Suppressor macrophage (primary cell): ENCODE results near the gene TNFAIP2.
"Not testable (repeated sequence)": the region's sequence is repeated elsewhere in the genome, so short reads cannot be mapped to it uniquely, and the experiment has no call there.

Source experiments
- DNase-seq, 4 experiments: peaks; one replicate each; pipeline ENCODE4 v3.0.0-alpha.2; 2020 to 2022

The TNFAIP2 gene

DNA sequence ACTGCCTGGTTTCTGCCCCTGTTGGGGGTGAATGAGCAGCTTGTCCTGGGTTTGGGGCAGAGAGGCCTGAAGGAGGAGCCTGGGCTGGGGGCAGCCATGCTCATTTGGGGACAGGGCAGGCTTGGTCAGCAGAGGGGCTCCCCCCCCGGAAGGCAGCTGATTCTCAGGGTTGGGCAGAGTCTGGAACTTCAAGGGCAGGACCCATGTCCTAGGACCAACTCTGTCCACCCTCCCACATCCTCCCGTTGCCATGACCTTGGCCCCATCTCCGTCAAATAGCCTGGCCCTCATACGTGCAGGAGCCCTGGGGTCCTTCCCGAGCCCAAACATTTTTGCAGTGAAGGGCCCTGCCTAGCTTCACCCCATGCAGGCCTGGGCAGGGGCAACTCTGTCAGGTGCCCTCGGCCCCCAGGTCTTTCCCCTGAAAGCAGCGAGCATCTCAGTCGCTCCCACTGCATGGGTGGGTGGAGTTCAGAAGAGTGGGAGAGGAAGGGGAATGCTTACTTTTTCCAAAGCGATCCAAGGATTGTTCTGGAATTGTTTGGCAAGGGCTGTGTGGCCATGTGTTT lies 32.6 kb downstream of the TNFAIP2 start:
- no peak for DNase-seq

DNA sequence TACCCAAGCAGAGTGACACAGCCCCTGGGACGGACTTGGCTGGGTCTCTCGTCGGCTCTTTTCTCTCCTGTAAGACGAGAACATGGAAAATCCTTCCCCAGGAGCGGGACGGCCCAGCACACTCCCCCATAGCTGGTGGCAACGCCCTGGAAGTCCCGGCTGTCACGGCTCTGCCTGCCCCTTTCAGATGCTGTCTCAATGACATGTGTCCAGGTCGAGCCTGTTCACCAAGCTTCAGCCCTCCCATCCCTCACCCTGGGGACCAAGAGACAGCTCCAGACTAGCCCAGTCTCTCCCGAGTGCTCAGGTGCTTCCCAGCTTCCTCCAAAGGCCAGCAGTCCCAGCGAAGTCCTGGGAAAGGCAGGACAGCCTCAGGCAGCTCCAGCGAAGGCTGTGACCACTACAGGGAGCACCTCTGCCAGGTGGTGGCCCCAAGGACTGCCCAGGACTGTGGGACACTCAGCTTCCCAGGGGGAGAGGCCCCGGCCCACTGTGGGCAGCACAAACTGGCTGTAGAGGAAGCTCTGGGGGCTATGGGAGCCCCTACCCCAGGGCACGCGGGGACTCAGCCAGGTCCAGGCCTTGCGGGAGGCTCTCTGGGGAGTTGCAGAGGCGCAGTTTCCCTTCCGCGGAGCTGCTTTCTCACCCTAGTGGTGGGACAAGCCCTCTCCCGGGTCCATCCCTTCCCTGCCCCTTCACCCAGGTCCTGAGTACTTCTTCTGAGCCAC lies 33.6 kb downstream of the TNFAIP2 start:
- DNase-seq, result no peak

DNA sequence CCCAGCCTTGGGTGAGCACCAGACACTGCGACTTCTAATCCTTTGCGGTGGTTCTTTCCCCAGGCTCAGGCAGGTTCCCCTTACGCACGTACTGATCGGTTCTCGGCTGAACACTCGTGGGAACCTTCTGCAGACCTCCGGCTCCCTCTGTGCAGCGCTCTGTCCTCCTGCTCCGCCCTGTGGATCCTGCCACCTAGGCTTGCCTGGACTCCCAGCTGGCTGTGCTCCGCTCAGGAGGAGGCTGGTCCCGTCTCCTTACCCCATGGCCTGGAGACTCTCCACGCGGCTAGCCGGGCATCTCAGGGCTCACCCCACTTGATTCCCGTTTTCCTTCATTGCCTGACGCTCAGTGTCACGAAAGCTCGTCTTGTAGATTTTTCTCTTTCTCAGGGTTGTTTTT lies 34.7 kb downstream of the TNFAIP2 start:
- DNase-seq, result no peak

DNA sequence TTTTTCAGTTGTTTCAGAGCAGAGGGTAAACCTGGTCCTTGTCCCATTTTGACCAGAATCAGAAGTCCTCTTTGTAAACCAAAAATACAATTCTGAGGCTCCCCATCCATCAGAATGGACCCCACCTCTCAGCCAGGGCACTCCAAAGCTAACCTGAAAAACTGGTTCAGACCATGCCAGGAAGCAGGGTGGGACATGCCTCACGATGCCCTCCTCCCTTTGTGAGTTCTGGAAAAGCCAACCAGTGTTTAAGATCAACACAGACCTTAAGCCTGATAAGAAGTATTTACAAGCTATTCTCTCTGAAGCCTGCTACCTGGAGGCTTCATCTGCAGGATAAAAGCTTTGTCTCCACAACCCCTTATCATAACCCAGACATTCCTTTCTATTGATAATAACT lies 35.4 kb downstream of the TNFAIP2 start:
- DNase-seq, result no peak

DNA sequence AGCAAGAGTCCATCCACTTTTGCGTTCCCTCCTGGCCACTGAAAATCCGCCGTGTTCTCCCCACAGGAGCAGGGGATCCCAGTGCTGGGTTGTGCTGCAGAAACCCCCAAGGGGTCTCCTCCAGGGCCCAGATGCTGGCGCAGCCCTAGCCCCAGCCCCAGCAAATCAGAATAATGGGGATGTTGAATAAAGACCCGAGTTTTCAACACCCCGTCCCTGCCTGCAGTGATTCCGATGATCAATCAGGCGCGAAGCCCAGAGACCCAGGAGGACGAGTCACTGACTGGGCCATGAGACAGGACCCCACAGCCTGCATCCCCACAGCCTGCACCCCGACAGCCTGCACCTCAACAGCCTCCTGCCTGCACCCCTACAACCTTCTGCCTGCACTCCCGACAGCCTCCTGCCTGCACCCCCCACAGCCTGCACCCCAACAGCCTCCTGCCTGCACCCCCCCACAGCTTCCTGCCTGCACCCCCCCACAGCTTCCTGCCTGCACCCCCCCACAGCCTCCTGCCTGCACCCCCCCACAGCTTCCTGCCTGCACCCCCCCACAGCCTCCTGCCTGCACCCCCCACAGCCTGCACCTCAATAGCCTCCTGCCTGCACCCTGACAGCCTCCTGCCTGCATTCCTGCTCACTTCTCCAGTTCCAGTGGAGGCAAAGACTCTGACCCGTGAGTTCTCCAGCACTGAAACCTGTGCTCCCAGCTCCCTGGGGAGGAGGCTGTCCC lies 37.2 kb downstream of the TNFAIP2 start:
- DNase-seq, result no peak

DNA sequence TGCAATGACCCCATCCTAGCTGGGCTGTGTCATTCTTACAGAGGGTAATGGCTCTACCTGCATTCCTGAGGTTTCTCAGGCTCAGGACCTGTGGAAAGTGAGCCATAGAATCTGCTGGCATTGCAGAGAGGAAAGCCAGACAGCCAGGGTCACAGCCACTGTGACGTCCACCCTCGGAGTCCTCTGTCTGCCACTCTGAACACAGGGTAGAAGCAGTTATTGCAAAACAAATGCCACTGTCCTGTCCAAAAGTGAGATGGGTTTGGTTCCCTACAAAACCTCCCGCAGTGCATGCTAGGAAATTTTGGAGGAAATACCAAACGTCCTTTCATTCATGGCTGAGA lies 37.8 kb downstream of the TNFAIP2 start:
- no peak for DNase-seq

DNA sequence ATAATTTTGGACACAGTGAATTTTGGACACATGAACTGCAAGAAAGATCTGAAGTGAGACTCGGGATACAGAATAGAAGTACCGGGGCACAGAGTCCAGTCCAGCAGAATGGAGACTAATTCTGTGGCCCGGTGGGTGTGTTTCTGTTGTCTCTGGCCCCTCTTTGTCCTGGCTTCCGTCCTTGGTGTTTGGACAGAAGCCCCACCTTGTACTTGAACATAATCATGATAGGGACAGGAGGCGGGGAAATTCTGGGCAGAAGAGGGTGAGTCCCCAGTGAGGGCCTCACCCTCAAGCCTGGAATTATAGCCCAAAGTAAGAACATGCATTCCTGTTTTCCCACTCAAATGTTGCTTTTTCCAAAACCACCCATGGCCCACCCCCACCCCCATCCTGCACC lies 39.9 kb downstream of the TNFAIP2 start:
- DNase-seq, result no peak

DNA sequence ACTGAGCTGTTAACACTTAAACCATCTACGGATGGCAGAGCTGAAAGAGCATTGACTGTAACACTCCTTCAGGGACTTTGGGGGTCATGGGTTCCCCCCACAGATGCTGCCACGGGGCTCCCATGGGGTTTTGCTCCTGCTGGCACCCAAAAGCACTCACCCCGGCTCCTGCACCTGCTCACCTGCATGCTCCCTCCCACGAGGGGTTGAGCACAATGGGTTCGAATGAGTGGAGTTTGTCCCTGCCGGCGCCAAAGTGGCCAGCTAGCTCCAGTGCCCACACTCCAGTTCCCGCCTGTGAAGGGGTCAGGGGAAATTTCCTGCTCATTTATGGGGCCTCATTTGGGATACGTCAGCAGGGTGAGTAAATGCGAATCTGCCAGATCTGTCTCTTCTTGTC lies 40.7 kb downstream of the TNFAIP2 start:
- no peak for DNase-seq

DNA sequence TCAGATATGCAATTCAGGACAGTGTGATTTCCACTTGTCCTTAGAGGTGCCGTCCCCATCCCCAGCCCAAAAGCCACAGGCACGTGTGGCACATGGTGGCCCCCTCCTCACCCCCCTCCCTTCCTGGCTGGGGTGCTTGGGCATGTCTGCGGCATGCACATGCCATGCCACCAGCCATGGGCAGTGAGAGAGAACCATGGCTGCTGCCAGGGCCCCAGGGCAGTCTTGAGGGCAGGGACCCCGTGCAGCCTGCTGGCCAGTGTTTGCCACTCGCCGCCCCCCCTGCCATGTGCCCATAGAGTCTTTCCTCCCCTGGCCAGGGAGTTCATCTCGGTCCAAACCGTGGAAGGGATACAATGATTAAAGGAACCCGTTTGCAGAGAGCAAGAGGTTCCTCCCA lies 41.5 kb downstream of the TNFAIP2 start:
- no peak for DNase-seq

DNA sequence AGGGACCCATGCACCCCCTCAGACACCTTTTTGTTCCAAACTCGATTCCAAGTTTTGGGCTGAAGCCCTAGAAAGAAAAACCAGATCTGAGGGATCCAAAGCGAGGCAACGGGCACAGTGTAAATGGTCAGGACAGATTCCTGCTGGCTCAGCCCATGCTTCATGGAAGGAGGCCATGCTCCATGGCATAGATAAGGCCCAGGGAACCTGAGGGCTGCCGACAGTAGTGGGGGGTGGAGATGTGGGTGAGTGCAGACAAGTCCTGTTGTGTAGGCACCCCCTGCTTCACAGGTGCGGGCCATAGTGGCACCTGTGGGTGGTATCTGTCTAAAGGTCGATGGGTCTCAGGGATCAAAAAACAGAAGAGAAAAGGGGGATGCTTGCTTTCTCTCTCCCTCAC lies 42.1 kb downstream of the TNFAIP2 start:
- DNase-seq, result no peak

DNA sequence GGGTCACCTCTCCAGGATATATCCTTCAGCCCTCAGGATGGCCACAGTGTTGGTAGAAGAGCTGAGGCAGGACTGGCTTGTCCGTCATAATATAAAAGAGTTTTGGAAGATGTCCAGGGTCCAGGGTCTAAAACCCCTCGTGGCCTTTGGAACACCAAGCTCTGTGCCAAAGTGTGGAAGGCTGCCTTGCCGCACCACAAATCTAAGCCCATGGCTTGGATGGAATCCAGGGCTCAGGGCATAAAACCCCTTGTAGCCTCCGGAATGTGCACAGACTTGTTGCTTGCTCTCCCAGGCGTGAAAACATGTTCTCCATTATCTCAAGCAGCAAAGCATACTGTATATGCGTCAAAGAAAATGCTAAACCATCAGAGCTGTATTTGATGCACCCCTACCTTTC lies 46.7 kb downstream of the TNFAIP2 start:
- DNase-seq, result no peak

DNA sequence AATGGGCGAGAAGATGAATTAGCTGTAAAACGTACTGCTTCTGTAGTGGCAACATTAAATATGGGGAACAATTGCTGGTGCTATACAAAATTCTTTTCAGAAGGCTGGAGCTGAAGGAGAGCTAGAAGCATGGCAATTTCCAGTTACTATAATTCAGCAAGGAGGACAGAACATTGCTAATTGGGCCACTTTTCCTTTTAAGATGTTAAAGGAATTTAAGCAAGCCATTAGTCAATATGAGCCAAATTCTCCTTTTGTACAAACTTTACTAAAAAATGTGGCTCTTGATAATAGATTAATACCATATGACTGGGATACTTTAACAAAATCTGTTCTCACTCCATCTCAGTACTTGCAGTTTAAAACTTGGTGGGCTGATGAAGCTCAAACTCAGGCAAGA lies 47.9 kb downstream of the TNFAIP2 start:
- DNase-seq, result not testable (repeated sequence)

DNA sequence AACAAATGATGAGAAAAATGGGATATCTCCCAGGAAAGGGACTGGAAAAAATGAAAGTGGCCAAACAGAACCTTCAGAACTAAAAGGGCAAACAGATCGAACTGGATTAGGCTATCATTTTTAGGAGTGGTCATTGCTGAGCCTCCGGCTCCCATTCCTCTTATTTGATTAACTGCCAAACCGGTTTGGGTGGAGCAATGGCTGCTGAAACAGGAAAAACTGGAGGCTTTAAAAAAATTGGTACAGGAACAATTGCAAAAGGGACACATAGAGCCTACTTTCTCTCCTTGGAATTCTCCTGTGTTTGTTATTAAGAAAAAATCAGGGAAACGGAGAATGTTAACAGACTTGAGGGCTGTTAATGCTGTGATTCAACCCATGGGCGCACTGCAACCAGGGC lies 49.7 kb downstream of the TNFAIP2 start:
- DNase-seq, result no peak

DNA sequence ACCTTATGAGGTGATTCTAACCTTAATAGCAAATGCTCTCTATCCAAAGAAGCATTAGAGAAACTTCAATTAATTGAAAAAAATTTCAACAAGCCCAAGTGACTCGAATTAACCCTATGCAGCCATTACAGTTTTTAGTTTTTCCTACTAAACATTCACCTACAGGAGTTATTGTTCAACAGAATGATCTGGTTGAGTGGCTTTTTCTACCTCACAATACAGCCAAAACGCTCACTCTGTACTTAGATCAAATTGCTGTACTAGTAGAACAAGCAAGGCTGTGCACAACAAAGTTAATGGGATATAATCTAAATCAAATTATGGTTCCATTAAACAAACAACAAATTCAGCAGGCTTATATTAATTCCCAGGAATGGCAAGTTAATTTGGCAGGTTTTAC lies 50.6 kb downstream of the TNFAIP2 start:
- DNase-seq, result not testable (repeated sequence)

DNA sequence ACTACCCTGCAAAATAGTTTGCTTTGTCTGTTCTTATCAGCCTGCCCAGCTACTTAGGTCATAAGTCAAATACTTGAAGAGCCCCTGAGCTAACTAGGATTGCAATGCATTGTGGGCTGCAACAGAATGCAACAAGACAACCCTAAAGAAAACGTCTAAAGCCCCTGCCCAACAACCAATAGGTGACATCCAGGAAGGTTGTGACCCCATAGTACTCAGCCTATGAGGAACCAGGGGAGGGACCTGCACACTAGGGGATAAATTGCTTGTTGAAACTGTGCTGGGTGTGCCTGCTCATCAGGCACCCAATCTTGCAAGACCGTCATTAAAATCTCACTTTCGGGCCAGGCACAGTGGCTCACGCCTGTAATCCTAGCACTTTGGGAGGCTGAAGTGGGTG lies 52.9 kb downstream of the TNFAIP2 start:
- DNase-seq, result not testable (repeated sequence)

DNA sequence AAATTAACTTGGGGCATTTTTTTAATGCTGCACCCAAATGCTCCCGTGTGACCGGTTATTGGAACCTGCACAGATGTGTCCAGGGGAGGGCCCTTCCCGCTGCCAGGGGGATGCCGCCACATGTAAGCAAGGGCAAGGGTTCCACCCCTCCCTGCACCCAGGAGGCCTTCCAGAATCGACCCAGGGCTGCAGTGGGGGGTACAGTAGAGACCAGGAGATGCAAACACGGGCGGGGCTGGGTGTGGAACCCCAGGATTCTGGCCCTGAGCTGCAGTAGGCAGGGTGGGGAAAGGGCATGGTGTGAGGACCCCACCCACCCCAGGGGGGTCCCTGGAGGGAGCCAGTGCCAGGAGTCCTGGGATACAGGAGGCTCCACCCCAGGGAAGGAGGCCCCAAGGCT lies 54.1 kb downstream of the TNFAIP2 start:
- DNase-seq, result no peak

DNA sequence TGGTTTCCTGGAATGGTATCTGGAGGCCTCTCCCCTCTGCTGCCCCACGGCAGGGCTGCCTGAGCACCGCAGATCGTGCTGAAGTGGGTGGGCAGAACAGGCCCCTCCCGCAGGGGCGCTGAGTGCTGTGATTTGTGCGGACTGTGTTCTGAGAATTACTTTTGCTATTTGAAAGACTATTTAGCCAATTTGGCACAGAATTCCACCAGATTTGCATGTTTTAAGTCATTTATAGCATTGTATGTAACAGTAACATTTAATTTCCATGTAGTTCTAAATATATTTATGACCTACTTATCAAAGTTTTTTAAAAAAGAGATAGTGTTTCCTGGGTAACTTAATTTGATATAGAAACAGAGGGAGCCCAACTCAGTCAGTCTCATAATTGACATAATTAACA lies 55.3 kb downstream of the TNFAIP2 start:
- DNase-seq, result no peak

DNA sequence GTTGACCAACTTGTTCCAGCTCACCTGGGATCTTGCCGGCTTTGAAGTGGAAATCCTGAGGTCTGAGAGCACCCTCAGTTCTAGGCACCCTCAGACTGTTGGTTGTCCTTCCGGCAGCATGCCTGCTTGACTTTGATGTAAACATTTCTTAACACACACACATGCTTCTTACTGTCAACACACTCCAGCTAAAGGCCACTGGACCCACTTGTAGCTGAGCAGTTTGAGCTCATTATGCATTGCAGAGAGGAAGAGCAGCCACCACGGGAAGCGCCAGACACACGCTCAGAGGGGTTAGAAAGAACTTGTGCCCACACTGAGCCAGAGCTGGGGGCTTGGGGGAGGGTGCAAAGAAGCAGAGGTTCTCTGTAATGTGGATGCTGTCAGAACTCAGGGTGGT lies 55.8 kb downstream of the TNFAIP2 start:
- no peak for DNase-seq

DNA sequence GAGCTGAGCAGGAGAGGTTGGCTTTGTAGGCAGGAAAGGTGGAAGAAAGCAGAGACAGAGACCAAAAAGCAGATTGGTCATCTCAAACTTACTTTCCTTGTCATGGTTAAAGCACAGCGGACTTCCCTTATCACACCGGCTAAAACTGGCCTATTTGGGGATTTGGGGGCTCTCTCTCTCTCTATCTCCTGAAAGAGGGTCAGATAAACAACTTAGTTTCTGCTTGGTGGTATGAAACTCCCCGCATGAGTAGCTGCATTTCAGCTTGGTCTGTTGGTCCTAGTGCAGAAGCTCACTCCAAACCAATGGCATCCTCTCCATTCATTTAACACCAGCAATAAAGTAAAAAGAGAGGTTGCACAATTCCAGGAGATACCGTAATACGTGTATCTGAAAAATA lies 57.1 kb downstream of the TNFAIP2 start:
- no peak for DNase-seq

DNA sequence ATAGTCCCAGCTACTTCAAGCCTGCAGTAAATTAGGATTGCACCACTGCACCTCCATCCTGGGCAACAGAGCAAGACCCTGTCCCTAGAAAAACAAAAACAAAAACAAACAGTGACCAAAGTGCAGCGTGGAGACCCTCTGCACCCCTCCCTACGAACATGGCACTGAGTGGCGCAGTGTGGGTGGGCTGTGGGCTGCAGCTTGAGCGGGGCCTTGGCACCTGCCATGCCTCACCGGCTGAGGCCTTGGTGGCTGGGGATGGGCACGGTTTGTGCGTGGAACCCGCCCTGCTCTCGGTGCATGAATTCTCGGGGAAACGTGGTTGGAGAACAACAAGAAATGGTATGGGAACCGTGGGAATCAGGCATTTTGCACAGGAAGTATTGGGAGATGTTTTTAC lies 60.8 kb downstream of the TNFAIP2 start:
- DNase-seq, result no peak

DNA sequence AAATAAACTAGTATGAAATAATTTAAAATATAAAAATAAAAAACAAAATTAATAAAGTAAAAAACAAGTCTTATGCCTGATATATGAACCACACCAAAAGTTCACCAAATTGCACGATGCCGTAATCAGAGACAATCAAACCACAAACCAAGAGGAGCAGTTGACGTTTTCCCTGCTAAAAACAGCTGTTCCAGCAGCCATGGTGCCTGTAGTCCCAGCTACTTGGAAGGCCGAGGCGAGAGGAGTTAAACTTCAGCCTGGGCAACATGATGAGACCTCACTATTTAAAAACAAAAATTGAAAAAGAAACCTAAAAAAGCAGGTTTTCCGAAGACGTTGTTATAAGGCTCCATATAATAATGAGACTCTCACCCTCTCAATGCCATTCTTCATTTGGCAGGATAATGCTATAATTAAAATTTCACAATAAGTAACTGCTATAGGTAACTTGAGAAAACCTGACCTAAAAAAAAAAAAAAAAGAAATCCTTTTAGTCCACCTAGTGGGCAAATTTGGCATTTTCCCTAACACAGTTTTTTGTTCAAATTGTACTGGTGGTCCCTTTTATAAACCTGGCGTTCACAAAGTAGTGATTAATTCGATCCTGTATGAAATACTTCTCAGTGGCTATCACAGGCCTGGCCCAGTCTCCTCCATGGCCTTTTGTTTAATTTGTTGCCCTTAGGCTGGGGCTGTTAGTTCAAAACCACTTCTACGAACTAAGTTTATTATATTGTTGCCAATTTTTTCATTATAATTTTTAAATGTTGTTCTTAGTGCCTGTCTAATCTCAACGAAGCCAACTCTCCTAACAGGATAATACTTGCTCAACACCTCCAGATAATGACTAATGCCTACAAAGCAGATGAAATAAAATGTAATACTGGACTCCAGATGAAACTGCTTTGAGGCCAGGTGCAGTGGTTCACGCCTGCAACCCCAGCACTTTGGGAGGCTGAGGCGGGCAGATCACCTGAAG lies 62.1 kb downstream of the TNFAIP2 start:
- DNase-seq, result peak; percentile 24 to 59 (median 39)

DNA sequence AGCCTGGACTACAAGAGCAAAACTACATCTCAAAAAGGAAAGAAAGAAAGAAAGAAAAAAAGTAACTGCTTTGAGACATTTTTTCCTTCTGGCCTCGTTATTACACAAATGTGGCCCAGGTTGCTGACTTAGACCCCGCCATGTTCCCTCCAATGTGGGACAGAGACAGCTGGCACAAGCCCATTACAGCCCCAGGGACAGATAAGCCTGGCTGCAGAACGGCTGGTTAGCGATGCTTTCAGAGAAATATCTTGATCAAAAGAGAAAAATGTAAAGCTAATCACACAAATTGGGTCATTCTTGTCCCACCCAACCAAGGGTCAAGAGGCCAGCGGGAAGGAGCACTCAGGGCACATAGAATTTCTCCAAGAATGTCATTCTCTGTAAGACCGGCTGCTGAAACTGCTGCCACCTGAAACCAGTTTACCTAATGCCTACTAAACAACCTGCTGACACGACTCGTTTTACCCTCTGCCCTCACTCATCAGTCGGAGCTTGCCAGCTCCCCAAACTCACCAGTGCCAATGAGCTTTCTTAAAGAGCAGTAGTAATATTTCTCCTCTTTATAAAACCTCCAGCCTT lies 63.1 kb downstream of the TNFAIP2 start:
- no peak for DNase-seq
